Epithelial cell of prostate (primary cell): ENCODE results near the gene SLC5A9.
"Not testable (repeated sequence)": the region's sequence is repeated elsewhere in the genome, so short reads cannot be mapped to it uniquely, and the experiment has no call there.

Experiments
- DNase-seq: peaks from one replicate; pipeline ENCODE4 v3.0.0-alpha.2; 2011; ENCODE audit warnings: low read depth, low spot score
- H3K27ac ChIP-seq: fragments of 450-650 bp; 2 replicates; pipeline ENCODE4 v1.5.1; 2017; ENCODE audit warnings: mild to moderate bottlenecking

Gene SLC5A9

DNA sequence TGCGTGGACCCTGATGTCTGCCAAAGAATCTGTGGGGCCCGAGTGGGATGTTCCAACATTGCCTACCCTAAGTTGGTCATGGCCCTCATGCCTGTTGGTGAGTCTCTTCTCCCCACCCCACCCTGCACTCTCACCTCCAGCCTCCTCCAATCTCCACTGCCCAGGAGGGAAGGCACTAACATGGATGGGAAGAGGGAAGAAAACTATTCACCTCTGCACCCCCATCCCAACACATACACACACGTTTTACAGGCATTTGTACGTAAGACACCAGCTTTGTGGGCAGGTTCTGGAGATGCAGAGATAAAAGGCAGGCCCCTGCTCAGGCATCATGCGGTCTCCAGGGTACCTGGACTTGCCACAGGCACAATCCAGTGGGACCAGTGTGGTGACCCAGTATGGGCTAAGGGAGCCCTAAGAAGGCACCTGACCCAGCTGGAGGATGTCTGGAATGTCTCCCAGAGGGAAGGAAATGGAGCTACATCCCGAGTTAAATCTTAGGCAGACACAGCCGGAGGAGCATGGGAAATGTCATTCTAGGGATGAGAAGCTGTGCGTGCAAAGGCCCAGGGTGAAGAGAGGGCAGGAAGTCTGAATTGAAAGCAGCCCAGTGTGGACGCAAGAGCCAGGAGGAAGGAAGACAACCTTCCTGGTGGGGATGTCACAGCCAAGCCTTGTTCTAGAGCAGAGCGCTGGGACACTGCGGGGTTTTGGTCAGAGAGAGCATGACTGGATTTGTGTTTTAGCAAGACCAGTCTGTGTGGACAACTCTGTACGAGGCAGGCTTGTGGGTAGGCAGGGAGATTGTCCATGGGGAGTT, 11.4 kb downstream of the SLC5A9 start:
- no peak overlapping the region for H3K27ac ChIP-seq
- DNase-seq, result no peak

DNA sequence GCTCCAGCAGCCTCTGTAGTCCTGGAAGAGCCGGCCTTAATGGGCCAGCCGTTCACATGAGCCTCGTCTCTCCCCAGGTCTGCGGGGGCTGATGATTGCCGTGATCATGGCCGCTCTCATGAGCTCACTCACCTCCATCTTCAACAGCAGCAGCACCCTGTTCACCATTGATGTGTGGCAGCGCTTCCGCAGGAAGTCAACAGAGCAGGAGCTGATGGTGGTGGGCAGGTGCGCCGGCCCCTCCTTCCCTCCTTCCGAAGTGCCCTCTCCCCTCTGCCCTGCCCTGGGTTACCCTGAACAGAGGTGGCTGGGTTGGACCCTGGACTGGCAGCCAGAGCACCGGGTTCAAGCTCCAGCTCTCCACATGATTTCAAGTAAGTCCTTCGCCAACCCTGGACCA, 13.1 kb downstream of the SLC5A9 start:
- no peak overlapping the region for H3K27ac ChIP-seq
- DNase-seq, result no peak

DNA sequence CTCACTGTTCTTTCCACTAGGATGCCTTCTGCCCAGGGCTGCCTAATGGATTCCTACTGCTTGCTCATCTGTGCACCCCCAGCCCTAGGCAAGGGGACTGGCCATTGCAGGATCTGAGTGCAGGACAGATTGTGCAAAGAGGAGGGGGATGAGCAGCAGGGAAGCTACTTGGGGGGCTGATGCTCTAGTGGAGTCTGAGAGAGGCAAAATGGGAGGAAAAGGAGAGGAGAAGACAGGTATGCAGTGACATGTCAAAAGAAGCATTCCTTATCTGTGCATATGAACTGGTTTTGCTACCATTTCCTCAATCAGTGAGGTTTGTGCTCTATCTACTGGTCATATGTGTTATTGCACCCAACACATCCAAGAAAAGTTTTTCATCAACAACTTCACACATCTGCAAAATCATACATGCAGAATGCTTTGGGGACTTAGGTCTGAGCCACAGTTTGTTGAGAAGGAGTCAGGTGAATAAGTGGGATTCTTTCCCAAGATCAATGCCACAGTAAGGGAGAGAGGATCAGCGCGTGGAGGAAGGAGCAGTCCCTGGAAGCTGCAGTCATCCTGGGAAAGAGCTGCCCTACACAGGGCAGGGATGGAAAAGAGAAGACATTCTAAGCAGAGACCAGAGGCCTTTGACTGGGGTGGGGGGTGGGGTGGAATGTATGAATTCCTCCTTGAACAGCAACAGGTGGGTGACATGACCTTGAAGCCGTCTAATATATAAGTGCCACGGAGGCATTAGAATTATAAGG, 14.4 kb downstream of the SLC5A9 start:
- H3K27ac ChIP-seq, result no peak overlapping the region
- peak; percentile 2 for DNase-seq

DNA sequence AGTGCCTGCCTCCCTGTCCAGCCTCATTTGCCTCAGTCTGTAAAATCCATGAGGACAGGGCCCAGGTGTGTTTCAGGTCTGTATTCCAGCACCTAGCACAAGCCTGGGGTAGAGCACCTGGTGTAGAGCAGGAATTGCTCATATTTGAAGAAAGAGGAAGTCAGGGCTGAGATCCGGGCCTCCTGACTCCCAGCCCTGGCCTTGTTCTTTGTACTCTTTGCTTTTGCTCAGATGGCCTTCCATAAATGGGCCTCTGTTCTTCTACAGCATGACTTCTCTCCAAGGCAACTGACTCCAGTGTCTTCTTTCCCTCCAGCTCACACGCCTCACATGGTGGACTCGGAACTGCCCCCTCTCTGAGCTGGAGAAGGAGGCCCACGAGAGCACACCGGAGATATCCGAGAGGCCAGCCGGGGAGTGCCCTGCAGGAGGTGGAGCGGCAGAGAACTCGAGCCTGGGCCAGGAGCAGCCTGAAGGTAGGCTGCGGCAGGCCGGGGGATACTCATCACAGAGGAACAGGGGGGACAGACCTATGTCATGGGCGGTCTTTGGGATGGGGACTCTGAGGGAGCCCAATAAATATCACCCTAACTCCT, 19.7 kb downstream of the SLC5A9 start:
- H3K27ac ChIP-seq, result no peak overlapping the region
- DNase-seq, result no peak

DNA sequence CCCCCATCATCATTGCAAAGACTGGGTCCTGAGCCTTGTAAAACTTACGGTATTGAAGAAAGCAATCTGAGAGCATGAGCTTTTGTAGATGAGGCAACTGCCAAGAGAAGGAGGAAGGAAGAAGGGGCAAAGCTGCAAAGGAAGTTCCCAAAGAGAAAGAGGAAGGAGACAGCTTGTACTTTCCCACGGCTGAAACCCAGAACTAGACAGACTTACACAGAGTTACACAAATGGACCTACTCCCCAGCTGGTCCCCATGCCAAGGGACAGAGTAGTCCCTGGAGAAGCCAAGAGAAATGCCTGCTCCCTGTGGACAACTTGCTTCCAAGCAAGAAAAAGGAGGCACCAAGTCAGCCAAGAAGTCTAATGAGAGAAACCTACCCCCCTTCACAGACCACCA, 22.6 kb downstream of the SLC5A9 start:
- DNase-seq, result no peak
- no peak overlapping the region for H3K27ac ChIP-seq

DNA sequence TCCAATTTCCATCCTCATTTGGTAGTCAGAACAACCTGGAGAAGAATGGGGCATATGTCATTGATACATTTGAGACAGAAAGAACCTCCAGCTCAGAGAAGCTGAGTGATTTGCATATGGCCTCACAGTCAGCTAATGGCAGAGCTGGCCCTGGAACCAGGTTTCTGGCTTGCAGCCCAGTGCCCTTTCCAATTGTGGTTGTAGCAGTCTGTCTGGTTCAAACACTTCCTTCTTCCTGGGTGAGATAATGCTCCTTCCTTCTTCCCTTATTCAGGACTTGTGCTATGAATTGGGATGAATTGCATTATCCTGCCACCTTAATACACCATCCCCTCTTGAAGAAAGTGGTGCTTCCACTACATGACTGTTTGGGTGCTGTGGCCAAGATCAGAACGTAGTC, 24.2 kb downstream of the SLC5A9 start:
- peak; percentile 24 for DNase-seq
- H3K27ac ChIP-seq, result no peak overlapping the region

DNA sequence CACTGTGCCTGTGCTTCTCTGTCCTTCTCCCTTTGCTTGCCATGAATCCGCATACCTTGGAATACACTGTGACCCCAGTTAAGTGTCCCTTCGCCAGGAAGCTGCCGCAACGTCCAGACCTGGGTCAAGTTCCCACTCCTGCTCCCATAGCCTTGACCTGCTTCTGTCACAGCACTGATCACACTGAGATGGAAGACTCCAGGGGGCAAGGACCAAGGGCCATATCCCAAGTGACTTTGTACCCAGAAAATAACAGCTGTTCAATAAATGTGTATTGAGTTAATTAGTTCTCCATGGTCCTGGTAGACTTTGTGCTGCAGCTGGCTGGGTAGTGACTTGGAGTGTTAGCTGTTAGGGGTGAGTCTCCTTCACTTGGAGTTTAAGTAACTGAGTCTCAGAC, 25.8 kb downstream of the SLC5A9 start:
- DNase-seq, result no peak
- H3K27ac ChIP-seq, result no peak overlapping the region

DNA sequence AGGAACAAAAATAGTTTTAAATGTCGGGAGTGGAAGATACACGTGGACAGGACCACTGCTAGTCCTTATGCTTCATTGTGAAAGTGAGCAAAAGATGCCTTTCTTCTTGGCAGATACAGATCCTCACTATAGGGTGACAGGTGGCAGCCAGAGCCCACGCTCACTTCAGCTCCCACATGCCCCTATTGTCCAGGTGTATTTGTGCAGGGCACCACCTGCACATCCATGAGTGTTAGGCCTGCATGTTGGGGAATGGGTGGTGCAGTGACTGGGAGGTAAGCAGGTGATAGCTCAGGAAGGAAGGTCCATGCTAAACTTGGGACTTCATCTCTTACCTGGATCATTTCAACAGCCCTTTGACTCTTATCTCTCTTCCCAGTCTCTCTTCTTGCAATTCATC, 27.4 kb downstream of the SLC5A9 start:
- DNase-seq, result no peak
- H3K27ac ChIP-seq, result no peak overlapping the region

DNA sequence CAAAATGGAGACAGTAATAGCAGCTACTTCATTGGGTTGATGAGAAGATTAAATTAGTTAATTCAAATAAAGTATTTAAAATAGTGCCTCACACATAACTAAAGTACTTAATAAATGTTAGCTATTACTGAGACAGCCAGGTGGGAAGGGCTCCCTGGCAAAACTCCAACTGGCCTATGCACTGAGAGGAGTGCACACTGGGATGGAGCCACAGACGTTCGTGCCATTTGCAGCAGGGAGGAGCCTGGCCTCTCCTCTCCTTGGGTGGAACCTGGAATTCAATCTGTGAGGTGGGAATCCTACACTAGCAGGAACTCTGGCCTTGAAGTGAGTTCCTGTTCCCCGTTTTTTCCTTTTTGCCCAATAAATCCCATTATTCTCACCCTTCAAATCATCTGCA, 28.1 kb downstream of the SLC5A9 start:
- H3K27ac ChIP-seq, result no peak overlapping the region
- DNase-seq, result no peak

DNA sequence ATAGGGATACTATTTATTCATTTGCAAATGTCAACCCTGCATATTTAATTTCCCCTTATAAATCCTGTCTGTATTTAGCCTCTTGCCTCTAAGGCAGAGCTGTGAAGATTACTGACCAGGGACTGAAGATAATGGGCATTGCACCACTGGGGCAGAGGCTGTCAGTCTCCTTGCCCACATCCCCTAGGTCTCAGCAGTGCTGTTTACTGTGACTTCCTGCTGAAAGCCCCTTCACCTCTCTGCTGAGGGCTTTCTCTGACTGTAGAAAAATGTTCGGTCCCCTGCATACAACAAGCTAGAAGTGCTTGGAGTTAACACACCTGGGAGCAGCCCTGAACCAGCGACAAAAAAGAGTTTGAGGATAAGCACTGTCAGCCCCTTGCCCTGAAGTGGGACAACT, 28.8 kb downstream of the SLC5A9 start:
- DNase-seq, result no peak
- no peak overlapping the region for H3K27ac ChIP-seq

DNA sequence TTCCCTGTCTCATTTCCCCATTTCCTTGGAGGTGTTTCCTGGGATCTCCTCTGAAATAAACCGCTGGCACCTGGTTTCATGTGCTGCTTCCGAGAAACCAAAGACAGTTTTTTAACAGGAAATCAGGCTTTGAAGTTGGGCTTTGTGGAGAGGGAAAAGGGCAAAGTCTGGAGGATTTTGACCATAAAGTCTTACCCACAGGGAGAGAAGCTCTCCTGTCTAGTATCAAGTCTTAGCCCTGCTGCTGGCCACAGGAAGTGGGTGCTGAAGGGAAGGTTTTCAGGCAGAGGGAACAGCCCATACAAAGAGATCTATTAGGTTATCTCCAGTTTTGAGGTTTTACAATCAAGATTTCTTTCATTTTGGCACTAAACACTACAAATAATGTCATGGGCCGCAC, 29.3 kb downstream of the SLC5A9 start:
- no peak overlapping the region for H3K27ac ChIP-seq
- DNase-seq, result no peak

DNA sequence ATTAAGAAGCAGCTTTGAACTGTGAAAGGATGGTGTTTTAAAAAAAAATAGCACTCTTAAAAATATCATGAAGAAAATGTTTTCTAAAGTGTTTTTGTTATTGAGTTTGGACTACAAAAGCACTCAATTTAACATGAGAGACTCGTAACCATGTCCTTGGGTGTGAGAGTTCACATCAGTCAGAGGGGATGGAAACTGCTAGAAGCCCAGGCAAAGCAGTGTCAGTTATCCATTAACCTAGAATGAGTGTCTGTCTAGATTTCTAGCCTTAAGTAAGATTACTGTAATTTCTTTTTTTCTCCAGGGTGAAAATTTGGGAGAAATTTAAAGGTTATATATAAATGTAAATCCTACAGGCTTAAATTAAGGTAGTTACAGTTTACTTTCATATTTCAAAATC, 31.7 kb downstream of the SLC5A9 start:
- no peak overlapping the region for H3K27ac ChIP-seq
- DNase-seq, result no peak

DNA sequence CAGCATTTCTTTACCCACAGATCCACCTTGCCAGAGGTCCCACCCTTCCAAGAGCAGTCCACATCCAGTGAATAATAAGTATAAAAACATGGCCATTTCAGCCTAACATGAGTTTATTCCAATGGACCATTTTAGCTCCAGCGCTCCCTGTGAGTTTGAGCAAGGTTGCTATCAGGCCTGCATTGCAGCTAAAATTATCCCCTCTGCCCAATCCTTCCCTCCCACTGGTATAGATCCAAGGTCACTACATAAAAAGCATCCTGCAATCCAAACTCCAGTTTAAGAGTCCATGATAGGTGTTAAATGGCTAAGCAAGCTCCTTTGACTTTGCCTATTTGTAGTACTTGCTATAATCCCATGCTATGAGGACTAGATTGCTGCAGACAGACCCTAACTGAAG, 35.6 kb downstream of the SLC5A9 start:
- no peak overlapping the region for H3K27ac ChIP-seq
- DNase-seq, result no peak

DNA sequence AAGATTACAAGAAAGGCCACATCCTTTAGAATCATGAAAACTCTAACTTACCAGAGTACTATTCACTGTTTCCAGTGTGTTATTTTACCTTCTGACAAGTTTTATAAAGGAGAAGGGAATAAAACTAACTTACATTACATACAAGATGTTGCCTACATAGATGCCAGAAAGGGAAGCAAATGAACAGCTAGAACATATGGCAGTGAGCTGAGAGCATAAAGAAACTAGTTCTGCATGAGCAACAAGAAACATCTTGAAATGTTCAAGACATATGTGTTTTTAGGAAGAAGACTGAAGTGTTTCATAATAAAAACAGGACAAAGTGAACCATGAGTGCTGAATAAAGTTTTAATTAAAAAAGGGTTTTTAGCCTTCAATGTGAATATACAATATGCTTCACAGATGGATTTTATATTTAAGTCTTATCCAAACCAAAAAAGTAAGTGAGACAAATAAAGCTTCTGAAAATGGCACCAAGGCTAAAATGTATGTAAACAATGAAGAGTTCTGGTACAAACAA, 39.4 kb downstream of the SLC5A9 start:
- DNase-seq, result no peak
- H3K27ac ChIP-seq, result no peak overlapping the region

DNA sequence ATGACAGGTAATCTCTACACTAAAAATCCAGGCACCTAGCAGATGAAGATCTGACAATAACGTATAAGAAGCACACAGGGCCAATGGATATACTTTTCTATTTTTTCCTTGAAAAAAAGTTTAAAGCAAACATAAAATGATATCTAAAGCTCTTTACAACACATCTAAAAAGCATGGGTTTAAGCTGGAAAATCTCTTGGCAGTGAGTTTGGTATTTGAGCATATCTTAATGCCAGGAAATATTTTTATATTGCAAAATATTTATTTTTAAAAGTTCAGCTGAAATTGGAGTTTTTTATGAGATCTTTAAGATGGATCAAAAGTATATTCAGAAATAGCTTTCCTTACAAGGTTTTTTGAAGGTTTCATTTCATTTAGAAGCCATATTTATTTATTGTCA, 40.5 kb downstream of the SLC5A9 start:
- no peak overlapping the region for H3K27ac ChIP-seq
- no peak for DNase-seq

DNA sequence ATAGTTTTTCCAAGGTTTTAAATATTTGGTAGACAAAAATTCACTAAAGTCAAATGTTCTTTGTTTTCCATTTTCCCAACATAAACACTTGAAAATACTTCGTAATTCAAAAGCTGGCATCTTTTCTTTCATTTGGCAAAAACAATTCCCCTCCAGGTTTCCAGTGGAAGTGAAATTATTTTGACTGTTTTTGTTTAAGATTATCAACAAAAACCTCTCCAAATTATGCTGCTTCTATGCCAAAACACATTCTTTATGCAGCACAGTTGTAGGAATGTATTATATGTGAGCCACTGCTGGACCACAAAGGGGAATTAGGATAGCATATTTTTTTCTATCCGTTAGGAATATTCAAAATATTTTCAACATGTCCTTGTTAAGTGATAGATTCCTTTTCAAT, 44.1 kb downstream of the SLC5A9 start:
- DNase-seq, result no peak
- no peak overlapping the region for H3K27ac ChIP-seq

DNA sequence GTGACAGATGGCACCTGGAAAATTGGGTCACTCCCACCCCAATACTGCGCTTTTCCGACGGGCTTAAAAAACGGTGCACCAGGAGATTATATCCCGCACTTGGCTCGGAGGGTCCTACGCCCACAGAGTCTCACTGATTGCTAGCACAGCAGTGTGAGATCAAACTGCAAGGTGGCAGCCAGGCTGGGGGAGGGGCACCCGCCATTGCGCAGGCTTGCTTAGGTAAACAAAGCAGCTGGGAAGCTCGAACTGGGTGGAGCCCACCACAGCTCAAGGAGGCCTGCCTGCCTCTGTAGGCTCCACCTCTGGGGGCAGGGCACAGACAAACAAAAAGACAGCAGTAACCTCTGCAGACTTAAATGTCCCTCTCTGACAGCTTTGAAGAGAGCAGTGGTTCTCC, 54.9 kb downstream of the SLC5A9 start:
- not testable (repeated sequence) for DNase-seq, H3K27ac ChIP-seq

DNA sequence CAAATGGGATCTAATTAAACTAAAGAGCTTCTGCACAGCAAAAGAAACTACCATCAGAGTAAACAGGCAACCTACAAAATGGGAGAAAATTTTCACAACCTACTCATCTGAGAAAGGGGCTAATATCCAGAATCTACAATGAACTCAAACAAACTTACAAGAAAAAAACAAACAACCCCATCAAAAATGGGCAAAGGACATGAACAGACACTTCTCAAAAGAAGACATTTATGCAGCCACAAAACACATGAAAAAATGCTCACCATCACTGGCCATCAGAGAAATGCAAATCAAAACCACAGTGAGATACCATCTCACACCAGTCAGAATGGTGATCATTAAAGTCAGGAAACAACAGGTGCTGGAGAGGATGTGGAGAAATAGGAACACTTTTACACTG, 59.8 kb downstream of the SLC5A9 start:
- not testable (repeated sequence) for H3K27ac ChIP-seq, DNase-seq

DNA sequence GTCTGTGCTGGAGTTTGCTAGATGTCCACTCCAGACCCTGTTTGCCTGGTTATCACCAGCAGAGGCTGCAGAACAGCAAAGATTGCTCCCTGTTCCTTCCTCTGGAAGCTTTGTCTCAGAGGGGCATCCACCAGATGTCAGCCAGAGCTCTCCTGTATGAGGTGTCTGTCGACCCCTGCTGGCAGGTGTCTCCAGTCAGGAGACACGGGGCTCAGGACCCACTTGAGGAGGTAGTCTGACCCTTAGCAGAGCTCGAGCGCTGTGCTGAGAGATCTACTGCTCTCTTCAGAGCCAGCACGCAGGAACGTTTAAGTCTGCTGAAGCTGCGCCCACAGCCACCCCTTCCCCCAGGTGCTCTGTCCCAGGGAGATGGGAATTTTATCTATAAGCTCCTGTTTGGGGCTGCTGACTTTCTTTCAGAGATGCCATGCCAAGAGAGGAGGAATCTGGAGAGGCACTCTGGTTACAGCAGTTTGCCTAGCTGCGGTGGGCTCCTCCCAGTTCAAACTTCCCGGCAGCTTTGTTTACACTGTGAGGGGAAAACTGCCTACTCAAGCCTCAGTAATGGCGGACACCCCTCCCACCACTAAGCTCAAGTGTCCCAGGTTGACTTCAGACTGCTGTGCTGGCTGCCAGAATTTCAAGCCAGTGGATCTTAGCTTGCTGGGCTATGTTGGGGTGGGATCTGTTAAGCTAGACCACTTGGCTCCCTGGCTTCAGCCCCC, 62.3 kb downstream of the SLC5A9 start:
- not testable (repeated sequence) for H3K27ac ChIP-seq, DNase-seq

DNA sequence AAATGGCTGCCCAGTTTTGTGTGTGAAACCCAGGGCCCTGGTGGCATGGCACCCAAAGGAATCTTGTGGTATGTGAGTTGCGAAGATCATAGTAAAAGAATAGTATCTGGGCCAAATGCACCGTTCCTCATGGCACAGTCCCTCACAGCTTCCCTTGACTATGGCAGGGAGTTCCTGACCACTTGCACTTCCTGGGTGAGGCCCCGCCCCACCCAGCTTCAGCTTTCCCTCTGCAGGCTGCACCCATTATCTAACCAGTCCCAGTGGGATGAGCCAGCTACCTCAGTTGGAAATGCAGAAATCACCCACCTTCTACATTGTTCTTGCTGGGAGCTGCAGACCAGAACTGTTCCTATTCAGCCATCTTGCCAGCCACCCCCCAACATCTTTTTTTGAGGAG, 63.0 kb downstream of the SLC5A9 start:
- DNase-seq, result no peak
- H3K27ac ChIP-seq, result no peak overlapping the region

DNA sequence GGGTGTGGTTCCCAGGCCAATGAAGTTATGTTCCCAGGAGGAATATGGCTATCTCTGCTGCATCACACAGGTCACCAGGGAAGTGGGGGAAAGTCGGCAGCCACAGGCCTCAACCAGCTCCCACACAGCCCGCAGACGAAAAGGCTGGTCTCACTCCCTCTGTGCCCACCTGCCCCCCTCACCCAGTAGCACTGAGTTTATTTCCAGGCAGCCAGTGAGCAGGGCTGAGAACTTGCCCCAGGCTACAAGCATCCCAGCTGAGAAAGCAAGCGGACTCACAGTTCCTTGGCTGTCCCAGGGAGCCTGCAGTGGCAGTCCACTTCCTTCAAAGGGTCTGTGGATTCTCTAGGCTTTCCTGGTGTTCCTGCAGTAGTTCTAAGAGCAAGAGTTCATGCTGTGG, 68.9 kb downstream of the SLC5A9 start:
- no peak overlapping the region for H3K27ac ChIP-seq
- DNase-seq, result no peak
